IPS-20b (cell line): Measurements from ENCODE around the gene TMEM98.

Experiments used
- H3K27ac ChIP-seq: one replicate; pipeline ENCODE4 v1.5.1; 2013; ENCODE audit warnings: low read length
- H3K27me3 ChIP-seq: 2 replicates; pipeline ENCODE4 v1.6.1; 2013; ENCODE audit warnings: mild to moderate bottlenecking, low read length, inconsistent platforms; ENCODE audit not compliant: insufficient read depth
- H3K36me3 ChIP-seq: 2 replicates; pipeline ENCODE4 v1.6.1; 2013; ENCODE audit warnings: low read depth, mild to moderate bottlenecking, inconsistent platforms, low read length, moderate library complexity; ENCODE audit not compliant: insufficient read depth
- H3K4me1 ChIP-seq: 2 replicates; pipeline ENCODE4 v1.6.1; 2013; ENCODE audit warnings: mild to moderate bottlenecking, control low read depth, inconsistent platforms, low read length, moderate library complexity; ENCODE audit not compliant: insufficient read depth
- H3K4me3 ChIP-seq: 2 replicates; pipeline ENCODE4 v1.5.1; 2013; ENCODE audit warnings: mild to moderate bottlenecking, low read length, inconsistent platforms
- H3K9ac ChIP-seq: 2 replicates; pipeline ENCODE4 v1.6.1; 2013; ENCODE audit warnings: low read depth, mild to moderate bottlenecking, inconsistent platforms, low read length, moderate library complexity
- H3K9me3 ChIP-seq: 2 replicates; pipeline ENCODE4 v1.6.1; 2013; ENCODE audit warnings: mild to moderate bottlenecking, low read depth, low read length, inconsistent platforms; ENCODE audit not compliant: insufficient read depth

Gene TMEM98

GRCh38 chr17:32930512-32930911 lies 2.6 kb downstream of the TMEM98 start:
- Histone ChIP-seq H3K4me3 (no peak overlapping the region), H3K9ac (no peak overlapping the region), H3K36me3 (peaks cover 35% of the 10 kb centered on the region), H3K9me3 (no peaks in the 10 kb centered on the region), H3K4me1 (peaks cover 12% of the 10 kb centered on the region), H3K27ac (no peak overlapping the region), H3K27me3 (peaks cover 15% of the 10 kb centered on the region)

GRCh38 chr17:32931686-32932085 lies 3.7 kb downstream of the TMEM98 start:
- Histone ChIP-seq H3K27me3 (peaks cover 15% of the 10 kb centered on the region), H3K9me3 (no peaks in the 10 kb centered on the region), H3K4me1 (peaks cover 12% of the 10 kb centered on the region), H3K27ac (no peak overlapping the region), H3K36me3 (peaks cover 46% of the 10 kb centered on the region), H3K4me3 (no peak overlapping the region), H3K9ac (no peak overlapping the region)

- Histone ChIP-seq H3K9ac (no peak overlapping the region), H3K36me3 (peaks cover 60% of the 10 kb centered on the region), H3K4me3 (no peak overlapping the region), H3K27me3 (peaks cover 3% of the 10 kb centered on the region), H3K27ac (no peak overlapping the region), H3K9me3 (no peaks in the 10 kb centered on the region), H3K4me1 (peaks cover 14% of the 10 kb centered on the region)
Observed at GRCh38 chr17:32933881-32934280, 5.9 kb downstream of the TMEM98 start.

- H3K36me3 ChIP-seq: peaks cover 76% of the 10 kb centered on the region
- H3K4me3 ChIP-seq: no peak overlapping the region
- H3K9me3 ChIP-seq: no peaks in the 10 kb centered on the region
- H3K9ac ChIP-seq: no peak overlapping the region
- H3K27me3 ChIP-seq: no peaks in the 10 kb centered on the region
- H3K27ac ChIP-seq: no peak overlapping the region
- peaks cover 3% of the 10 kb centered on the region; the same call in 1 of the 2 replicates for H3K4me1 ChIP-seq
Observed at GRCh38 chr17:32935726-32936125, 7.8 kb downstream of the TMEM98 start.

- no peaks in the 10 kb centered on the region for H3K27me3 ChIP-seq
- H3K36me3 ChIP-seq: peaks cover 82% of the 10 kb centered on the region
- no peak overlapping the region for H3K27ac ChIP-seq
Observed at GRCh38 chr17:32936186-32936893, 8.4 kb downstream of the TMEM98 start.

GRCh38 chr17:32936894-32937500 lies 9.0 kb downstream of the TMEM98 start:
- H3K36me3 ChIP-seq: peaks cover 83% of the 10 kb centered on the region
- no peak overlapping the region for H3K27ac ChIP-seq

More at GRCh38 chr17:32936186-32936893, 8.4 kb downstream of the TMEM98 start:
- no peak overlapping the region; the same call in 1 of the 2 replicates for H3K9ac ChIP-seq
- peaks cover 3% of the 10 kb centered on the region; the same call in 1 of the 2 replicates for H3K4me1 ChIP-seq
- peaks cover 5% of the 10 kb centered on the region; the same call in 1 of the 2 replicates for H3K9me3 ChIP-seq
- no peak overlapping the region for H3K4me3 ChIP-seq

GRCh38 chr17:32940706-32941390 lies 12.9 kb downstream of the TMEM98 start:
- no peaks in the 10 kb centered on the region for H3K27me3 ChIP-seq

More at GRCh38 chr17:32936894-32937500, 9.0 kb downstream of the TMEM98 start:
- Histone ChIP-seq H3K9me3 (peaks cover 5% of the 10 kb centered on the region; the same call in 1 of the 2 replicates), H3K27me3 (no peaks in the 10 kb centered on the region), H3K4me3 (peak overlapping the region; percentile 39; the same call in 1 of the 2 replicates), H3K9ac (peak overlapping the region; percentile 57; the same call in 1 of the 2 replicates), H3K4me1 (peaks cover 3% of the 10 kb centered on the region; the same call in 1 of the 2 replicates)

GRCh38 chr17:32941419-32942032 lies 13.6 kb downstream of the TMEM98 start:
- peaks cover 5% of the 10 kb centered on the region; the same call in 1 of the 2 replicates for H3K9me3 ChIP-seq
- H3K4me3 ChIP-seq: no peak overlapping the region
- no peak overlapping the region for H3K9ac ChIP-seq
- peaks cover 50% of the 10 kb centered on the region for H3K36me3 ChIP-seq
- no peaks in the 10 kb centered on the region for H3K27me3 ChIP-seq
- peaks cover 3% of the 10 kb centered on the region; the same call in 1 of the 2 replicates for H3K4me1 ChIP-seq
- H3K27ac ChIP-seq: no peak overlapping the region

More at GRCh38 chr17:32940706-32941390, 12.9 kb downstream of the TMEM98 start:
- H3K27ac ChIP-seq: no peak overlapping the region
- H3K9me3 ChIP-seq: peaks cover 5% of the 10 kb centered on the region; the same call in 1 of the 2 replicates
- no peak overlapping the region for H3K4me3 ChIP-seq
- H3K9ac ChIP-seq: no peak overlapping the region
- peaks cover 3% of the 10 kb centered on the region; the same call in 1 of the 2 replicates for H3K4me1 ChIP-seq
- peaks cover 57% of the 10 kb centered on the region for H3K36me3 ChIP-seq

GRCh38 chr17:32943206-32943605 lies 15.3 kb downstream of the TMEM98 start:
- Histone ChIP-seq H3K9ac (no peak overlapping the region), H3K9me3 (peaks cover 5% of the 10 kb centered on the region; the same call in 1 of the 2 replicates), H3K4me3 (no peak overlapping the region), H3K27ac (no peak overlapping the region), H3K4me1 (no peaks in the 10 kb centered on the region), H3K36me3 (peaks cover 42% of the 10 kb centered on the region), H3K27me3 (no peaks in the 10 kb centered on the region)

GRCh38 chr17:32943647-32944191 lies 15.8 kb downstream of the TMEM98 start:
- Histone ChIP-seq H3K4me1 (no peaks in the 10 kb centered on the region), H3K27me3 (no peaks in the 10 kb centered on the region), H3K9me3 (peaks cover 5% of the 10 kb centered on the region; the same call in 1 of the 2 replicates), H3K27ac (no peak overlapping the region), H3K4me3 (no peak overlapping the region), H3K9ac (no peak overlapping the region), H3K36me3 (peaks cover 37% of the 10 kb centered on the region)
